Measurements from ENCODE around the gene SPACA4. TPM values are rescaled to one million over a fixed set of nuclear protein-coding genes. Genes with fewer than 3 reads are reported as not detected.

SPACA4 gene
- polyA plus RNA-seq, 1 donor (not counting 4 experiments of a cell fraction or from before 2014, with no cell fraction given), result 0.08 TPM

DNA sequence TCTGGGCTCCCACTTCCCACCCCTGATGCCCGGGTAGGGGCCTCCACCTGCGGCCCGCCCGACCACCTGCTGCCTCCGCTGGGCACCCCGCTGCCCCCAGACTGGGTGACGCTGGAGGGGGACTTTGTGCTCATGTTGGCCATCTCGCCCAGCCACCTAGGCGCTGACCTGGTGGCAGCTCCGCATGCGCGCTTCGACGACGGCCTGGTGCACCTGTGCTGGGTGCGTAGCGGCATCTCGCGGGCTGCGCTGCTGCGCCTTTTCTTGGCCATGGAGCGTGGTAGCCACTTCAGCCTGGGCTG is 22.7 kb downstream of the SPACA4 start:
- H3K27ac ChIP-seq (ENCODE audit: control insufficient read depth, insufficient read depth, low read length), result no peak overlapping the region
- no peaks in the 10 kb centered on the region for H4K20me1 ChIP-seq (ENCODE audit: control insufficient read depth, extremely low read depth, insufficient read depth, low read length)
- dilution Hi-C loops (cut with MboI; ENCODE audit: extremely low pct_ligation_motif_present, low sequenced_read_pairs), result no loop called here
- no peak overlapping the region for H3K4me3 ChIP-seq (ENCODE audit: control insufficient read depth in 2 of 3, extremely low read depth in 1 of 3, insufficient read depth in 2 of 3, low read depth in 1 of 3, low read length in 3 of 3)
- no peaks in the 10 kb centered on the region for H3K27me3 ChIP-seq (ENCODE audit: control insufficient read depth, extremely low read depth, insufficient read depth, low read length)
- no peaks in the 10 kb centered on the region for H3K9me3 ChIP-seq (ENCODE audit: control insufficient read depth, low read depth, low read length)
- H3K36me3 ChIP-seq (ENCODE audit: control insufficient read depth in 2 of 2, extremely low read depth in 1 of 2, insufficient read depth in 2 of 2, low read length in 2 of 2), result peaks cover 0 to 1% of the 10 kb centered on the region in 2 experiments
- no peaks in the 10 kb centered on the region for H3K79me2 ChIP-seq (ENCODE audit: control insufficient read depth, insufficient read depth, low read length)
- no peak overlapping the region for H3K9ac ChIP-seq (ENCODE audit: control insufficient read depth, extremely low read depth, insufficient read depth, low read length)
- no peaks in the 10 kb centered on the region for H3K9me1 ChIP-seq (ENCODE audit: control insufficient read depth, extremely low read depth, insufficient read depth, low read length)
- H2AFZ ChIP-seq (ENCODE audit: control insufficient read depth, low read length), result no peak overlapping the region
- H3K4me2 ChIP-seq (ENCODE audit: control insufficient read depth, extremely low read depth, insufficient read depth, low read depth, low read length), result no peak overlapping the region
- H3K4me1 ChIP-seq (ENCODE audit: control insufficient read depth, extremely low read depth, insufficient read depth, low read length), result peaks cover 32% of the 10 kb centered on the region
- TF ChIP-seq, protein P1, sequence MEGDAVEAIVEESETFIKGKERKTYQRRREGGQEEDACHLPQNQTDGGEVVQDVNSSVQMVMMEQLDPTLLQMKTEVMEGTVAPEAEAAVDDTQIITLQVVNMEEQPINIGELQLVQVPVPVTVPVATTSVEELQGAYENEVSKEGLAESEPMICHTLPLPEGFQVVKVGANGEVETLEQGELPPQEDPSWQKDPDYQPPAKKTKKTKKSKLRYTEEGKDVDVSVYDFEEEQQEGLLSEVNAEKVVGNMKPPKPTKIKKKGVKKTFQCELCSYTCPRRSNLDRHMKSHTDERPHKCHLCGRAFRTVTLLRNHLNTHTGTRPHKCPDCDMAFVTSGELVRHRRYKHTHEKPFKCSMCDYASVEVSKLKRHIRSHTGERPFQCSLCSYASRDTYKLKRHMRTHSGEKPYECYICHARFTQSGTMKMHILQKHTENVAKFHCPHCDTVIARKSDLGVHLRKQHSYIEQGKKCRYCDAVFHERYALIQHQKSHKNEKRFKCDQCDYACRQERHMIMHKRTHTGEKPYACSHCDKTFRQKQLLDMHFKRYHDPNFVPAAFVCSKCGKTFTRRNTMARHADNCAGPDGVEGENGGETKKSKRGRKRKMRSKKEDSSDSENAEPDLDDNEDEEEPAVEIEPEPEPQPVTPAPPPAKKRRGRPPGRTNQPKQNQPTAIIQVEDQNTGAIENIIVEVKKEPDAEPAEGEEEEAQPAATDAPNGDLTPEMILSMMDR (optimal IDR thresholded peaks at IDR 0.05 in 1 of 3, IDR thresholded peaks at IDR 0.05 in 1 of 3, conservative IDR thresholded peaks at IDR 0.05 in 1 of 3; ENCODE audit: extremely low read depth in 1 of 3, insufficient read depth in 2 of 3, low read length in 3 of 3), result no peak
- no peak for TF ChIP-seq EZH2 (IDR thresholded peaks at IDR 0.05; ENCODE audit: low read length)
- FAIRE-seq (no peak), DNase-seq (ENCODE audit: low read depth, low spot score) (no peak)

DNA sequence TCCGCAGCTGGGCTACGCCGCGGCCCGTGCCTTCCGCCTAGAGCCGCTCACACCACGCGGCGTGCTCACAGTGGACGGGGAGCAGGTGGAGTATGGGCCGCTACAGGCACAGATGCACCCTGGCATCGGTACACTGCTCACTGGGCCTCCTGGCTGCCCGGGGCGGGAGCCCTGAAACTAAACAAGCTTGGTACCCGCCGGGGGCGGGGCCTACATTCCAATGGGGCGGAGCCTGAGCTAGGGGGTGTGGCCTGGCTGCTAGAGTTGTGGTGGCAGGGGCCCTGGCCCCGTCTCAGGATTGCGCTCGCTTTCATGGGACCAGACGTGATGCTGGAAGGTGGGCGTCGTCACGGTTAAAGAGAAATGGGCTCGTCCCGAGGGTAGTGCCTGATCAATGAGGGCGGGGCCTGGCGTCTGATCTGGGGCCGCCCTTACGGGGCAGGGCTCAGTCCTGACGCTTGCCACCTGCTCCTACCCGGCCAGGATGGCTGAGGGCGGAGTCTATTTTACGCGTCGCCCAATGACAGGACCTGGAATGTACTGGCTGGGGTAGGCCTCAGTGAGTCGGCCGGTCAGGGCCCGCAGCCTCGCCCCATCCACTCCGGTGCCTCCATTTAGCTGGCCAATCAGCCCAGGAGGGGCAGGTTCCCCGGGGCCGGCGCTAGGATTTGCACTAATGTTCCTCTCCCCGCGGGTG is 23.2 kb downstream of the SPACA4 start:
- H3K9me1 ChIP-seq (ENCODE audit: control insufficient read depth, extremely low read depth, insufficient read depth, low read length), result no peaks in the 10 kb centered on the region
- TF ChIP-seq, protein P1 (optimal IDR thresholded peaks at IDR 0.05 in 1 of 3, IDR thresholded peaks at IDR 0.05 in 1 of 3, conservative IDR thresholded peaks at IDR 0.05 in 1 of 3; ENCODE audit: extremely low read depth in 1 of 3, insufficient read depth in 2 of 3, low read length in 3 of 3), result no peak
- TF ChIP-seq EZH2 (IDR thresholded peaks at IDR 0.05; ENCODE audit: low read length), result no peak
- no peak overlapping the region for H3K9ac ChIP-seq (ENCODE audit: control insufficient read depth, extremely low read depth, insufficient read depth, low read length)
- peaks cover 0 to 1% of the 10 kb centered on the region in 2 experiments for H3K36me3 ChIP-seq (ENCODE audit: control insufficient read depth in 2 of 2, extremely low read depth in 1 of 2, insufficient read depth in 2 of 2, low read length in 2 of 2)
- no peak overlapping the region for H3K4me2 ChIP-seq (ENCODE audit: control insufficient read depth, extremely low read depth, insufficient read depth, low read depth, low read length)
- no peak overlapping the region for H3K4me3 ChIP-seq (ENCODE audit: control insufficient read depth in 2 of 3, extremely low read depth in 1 of 3, insufficient read depth in 2 of 3, low read depth in 1 of 3, low read length in 3 of 3)
- dilution Hi-C loops (cut with MboI; ENCODE audit: extremely low pct_ligation_motif_present, low sequenced_read_pairs), result no loop called here
- H3K27me3 ChIP-seq (ENCODE audit: control insufficient read depth, extremely low read depth, insufficient read depth, low read length), result no peaks in the 10 kb centered on the region
- no peaks in the 10 kb centered on the region for H4K20me1 ChIP-seq (ENCODE audit: control insufficient read depth, extremely low read depth, insufficient read depth, low read length)
- FAIRE-seq, result no peak
- peaks cover 34% of the 10 kb centered on the region for H3K4me1 ChIP-seq (ENCODE audit: control insufficient read depth, extremely low read depth, insufficient read depth, low read length)
- H3K79me2 ChIP-seq (ENCODE audit: control insufficient read depth, insufficient read depth, low read length), result no peaks in the 10 kb centered on the region
- H3K9me3 ChIP-seq (ENCODE audit: control insufficient read depth, low read depth, low read length), result no peaks in the 10 kb centered on the region
- H2AFZ ChIP-seq (ENCODE audit: control insufficient read depth, low read length), result no peak overlapping the region
- DNase-seq (ENCODE audit: low read depth, low spot score), result no peak
- no peak overlapping the region for H3K27ac ChIP-seq (ENCODE audit: control insufficient read depth, insufficient read depth, low read length)
